GM12872 (cell line): ENCODE data around the gene SATB2.

Source experiments
- TF ChIP-seq, protein P1 (sequence below): IDR thresholded peaks from 3 replicates; pipeline ENCODE4 v1.5.1; 2011; ENCODE audit warnings: low read depth, mild to moderate bottlenecking, low read length, moderate library complexity; ENCODE audit not compliant: insufficient read depth

The SATB2 gene

DNA sequence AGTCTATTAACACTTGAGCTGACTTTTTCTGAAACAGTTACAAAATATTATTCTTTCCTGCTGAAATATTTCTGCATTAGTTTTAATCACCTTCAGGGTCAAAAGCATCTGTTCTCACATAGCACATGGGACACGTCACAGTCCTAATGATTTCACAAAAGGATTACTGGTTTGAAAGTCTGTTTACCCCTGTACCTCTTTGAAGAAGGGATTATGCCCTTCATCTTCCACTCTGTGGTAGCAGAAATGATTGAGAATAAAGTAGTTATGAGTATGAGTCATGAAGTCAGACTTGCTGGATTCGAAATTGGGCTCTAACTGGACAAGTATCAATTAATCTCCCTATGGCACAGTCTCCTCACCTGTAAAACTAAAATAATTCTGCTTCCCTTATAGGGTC, 121.2 kb downstream of the SATB2 start:
- TF ChIP-seq, protein P1, sequence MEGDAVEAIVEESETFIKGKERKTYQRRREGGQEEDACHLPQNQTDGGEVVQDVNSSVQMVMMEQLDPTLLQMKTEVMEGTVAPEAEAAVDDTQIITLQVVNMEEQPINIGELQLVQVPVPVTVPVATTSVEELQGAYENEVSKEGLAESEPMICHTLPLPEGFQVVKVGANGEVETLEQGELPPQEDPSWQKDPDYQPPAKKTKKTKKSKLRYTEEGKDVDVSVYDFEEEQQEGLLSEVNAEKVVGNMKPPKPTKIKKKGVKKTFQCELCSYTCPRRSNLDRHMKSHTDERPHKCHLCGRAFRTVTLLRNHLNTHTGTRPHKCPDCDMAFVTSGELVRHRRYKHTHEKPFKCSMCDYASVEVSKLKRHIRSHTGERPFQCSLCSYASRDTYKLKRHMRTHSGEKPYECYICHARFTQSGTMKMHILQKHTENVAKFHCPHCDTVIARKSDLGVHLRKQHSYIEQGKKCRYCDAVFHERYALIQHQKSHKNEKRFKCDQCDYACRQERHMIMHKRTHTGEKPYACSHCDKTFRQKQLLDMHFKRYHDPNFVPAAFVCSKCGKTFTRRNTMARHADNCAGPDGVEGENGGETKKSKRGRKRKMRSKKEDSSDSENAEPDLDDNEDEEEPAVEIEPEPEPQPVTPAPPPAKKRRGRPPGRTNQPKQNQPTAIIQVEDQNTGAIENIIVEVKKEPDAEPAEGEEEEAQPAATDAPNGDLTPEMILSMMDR, result no peak

DNA sequence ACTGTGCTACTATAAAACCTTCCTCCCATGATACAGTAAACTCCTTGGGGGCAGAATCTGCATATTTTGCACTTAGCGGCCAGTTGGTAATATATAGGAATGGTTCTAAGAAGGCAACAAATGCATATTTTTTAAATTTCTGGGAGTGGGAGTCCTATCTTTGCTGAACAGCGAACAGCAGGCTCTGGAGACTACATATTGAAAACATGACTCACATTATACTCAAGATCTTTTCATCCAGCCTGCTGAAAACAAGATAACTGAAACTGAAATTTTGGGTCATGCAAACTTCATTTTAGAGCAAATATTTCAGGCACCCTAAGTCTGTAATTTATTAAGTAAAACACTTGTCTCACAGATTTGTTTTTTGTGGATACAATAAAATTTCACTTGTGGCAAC, 122.2 kb downstream of the SATB2 start:
- TF ChIP-seq, protein P1, result no peak

DNA sequence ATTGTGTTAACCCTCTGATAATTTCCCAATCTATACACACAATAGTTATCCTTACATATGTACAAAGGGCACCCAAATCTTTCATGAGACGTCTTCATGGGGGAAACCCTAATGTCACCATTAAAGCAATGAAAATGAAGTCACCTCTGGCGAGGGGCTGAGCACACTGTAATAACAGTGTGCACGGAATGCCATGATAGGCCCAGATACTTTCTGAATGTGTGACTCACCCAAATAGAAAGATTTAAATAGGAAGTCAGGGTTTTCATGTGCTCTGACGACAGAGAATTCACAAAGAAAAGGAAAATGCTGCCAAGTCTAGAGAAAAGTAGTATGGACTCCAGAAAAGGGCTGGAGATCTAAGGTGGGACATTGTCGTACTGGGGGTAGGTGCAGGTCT, 128.3 kb downstream of the SATB2 start:
- TF ChIP-seq, protein P1, result no peak

DNA sequence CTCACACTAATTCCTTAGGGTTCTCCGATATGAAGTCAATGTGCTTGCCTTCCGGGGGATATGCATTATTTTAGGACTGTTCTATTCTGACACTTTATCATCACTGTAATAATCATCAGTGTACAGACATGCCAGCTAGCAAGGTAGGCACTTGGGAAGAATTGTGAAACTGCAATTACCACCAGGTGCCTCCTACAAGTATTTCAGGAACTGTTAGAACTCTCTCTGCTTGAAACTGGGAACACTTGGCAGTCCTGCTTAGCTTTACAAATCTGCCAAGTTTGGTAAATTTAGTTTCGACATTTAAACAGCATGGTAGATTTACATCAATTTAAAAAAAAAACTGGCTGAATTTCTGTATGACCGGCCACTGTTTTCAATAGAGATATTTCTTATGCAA, 128.7 kb downstream of the SATB2 start:
- TF ChIP-seq, protein P1, result no peak

DNA sequence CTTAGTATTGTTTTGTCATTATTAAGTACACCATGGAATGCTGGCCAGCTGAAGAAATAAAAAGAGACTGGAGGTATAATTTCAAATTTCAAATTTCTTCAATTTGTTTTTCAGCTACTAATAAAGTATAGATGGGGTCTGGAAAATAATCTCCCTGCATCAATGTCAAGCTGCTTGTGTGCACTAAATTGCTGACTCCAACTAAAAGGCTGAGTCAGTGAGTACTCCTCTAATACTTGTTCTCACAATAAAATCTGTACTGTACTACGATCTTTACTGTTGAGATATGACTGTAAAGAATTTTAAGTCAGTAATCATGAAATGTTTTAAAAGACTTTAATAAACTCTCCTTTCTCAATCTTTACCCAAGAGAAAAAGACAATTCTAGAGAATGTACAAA, 131.9 kb downstream of the SATB2 start:
- TF ChIP-seq, protein P1, result no peak

DNA sequence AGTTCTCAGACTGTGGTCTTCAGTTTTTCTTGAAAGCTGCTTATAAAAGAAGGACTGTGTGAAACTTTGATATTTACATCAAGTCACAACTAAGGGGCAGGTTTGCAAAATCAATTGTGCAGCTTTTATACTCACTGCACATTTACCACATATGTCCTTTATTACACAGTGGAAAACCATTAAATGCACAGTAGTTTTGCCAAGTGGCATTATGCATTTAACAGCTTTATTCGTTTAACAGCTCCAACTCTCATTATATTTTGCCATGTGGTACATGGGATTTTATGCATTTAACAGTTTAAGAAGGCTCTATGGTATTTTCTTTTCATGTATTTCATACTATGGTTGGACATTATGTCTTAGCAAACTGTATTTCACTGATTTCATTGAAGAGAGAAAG, 135.6 kb downstream of the SATB2 start:
- TF ChIP-seq, protein P1, result no peak

DNA sequence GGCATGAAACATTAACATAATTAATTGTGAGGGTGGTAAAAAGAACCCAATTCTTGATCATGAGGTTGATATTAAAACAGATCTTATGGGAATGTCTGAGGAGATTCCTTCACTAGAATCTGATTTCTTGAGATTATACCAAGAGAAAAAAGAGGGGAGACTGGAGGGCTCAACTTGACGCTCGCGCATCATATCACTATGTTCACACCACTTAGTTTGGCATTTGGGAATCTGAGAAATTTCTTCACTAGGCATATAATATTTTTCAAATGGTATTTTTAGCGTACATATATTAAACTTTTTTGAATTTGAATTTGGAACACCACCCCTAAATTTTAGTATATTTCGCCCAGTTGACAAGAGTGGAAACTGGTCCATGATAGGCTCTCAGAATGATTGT, 140.1 kb downstream of the SATB2 start:
- TF ChIP-seq, protein P1, result no peak

DNA sequence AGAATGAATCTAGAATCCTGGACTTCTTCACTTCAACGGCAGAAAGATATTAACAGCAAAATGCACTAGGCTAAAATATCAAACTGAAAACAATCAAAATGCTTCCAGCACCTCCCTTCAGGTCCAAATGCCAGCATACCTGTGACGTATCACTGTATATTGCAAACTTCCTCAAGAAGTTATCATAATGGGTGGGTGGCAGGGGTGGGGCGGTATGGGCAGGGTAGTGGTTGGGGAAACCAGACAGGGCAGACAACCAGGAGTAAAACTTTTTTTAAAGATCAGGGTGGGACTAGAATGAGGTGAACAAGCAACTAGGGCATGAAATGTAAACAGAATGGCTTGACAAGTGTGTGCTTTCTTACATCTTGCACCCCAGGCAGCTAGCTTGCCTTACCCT, 140.9 kb downstream of the SATB2 start:
- TF ChIP-seq, protein P1, result no peak
